MM.1S (cell line): Measurements from ENCODE around the gene C5AR2.
"Not testable (repeated sequence)": the region's sequence is repeated elsewhere in the genome, so short reads cannot be mapped to it uniquely, and the experiment has no call there.

Experiments
- DNase-seq: peaks from one replicate; pipeline ENCODE4 v3.0.0-alpha.2; 2015
- H2AFZ ChIP-seq: fragments of 300-600 bp; sonication (generic); 2 replicates; pipeline ENCODE4 v1.6.0; 2016; ENCODE audit warnings: antibody characterized with exemption, low read length
- H3F3A ChIP-seq: fragments of 300-600 bp; sonication (generic); 2 replicates; pipeline ENCODE4 v1.6.1; 2016; ENCODE audit warnings: mild to moderate bottlenecking, antibody characterized with exemption, low read length, moderate library complexity, mixed read lengths; ENCODE audit not compliant: insufficient read depth
- H3K27ac ChIP-seq: fragments of 300-600 bp; sonication (generic); 2 replicates; pipeline ENCODE4 v1.5.1; 2016; ENCODE audit warnings: mild to moderate bottlenecking, low read length
- H3K27me3 ChIP-seq: fragments of 300-600 bp; sonication (generic); replicated peaks from 2 replicates; pipeline ENCODE4 v1.6.0; 2016; ENCODE audit warnings: low read length; ENCODE audit not compliant: insufficient read depth
- H3K36me3 ChIP-seq: fragments of 300-600 bp; sonication (generic); replicated peaks from 2 replicates; pipeline ENCODE4 v1.6.1; 2016; ENCODE audit warnings: mild to moderate bottlenecking, low read length, mixed read lengths; ENCODE audit not compliant: insufficient read depth
- H3K4me1 ChIP-seq: fragments of 300-600 bp; sonication (generic); 2 replicates; pipeline ENCODE4 v1.6.1; 2016; ENCODE audit warnings: low read length, mixed read lengths
- H3K4me2 ChIP-seq: fragments of 300-600 bp; sonication (generic); 2 replicates; pipeline ENCODE4 v1.6.0; 2016; ENCODE audit warnings: low read depth, low read length
- H3K4me3 ChIP-seq: fragments of 300-600 bp; sonication (generic); 2 replicates; pipeline ENCODE4 v1.5.1; 2016; ENCODE audit warnings: low read length, mixed read lengths
- H3K79me2 ChIP-seq: fragments of 300-600 bp; sonication (generic); 2 replicates; pipeline ENCODE4 v1.6.1; 2016; ENCODE audit warnings: mixed run types, low read length, mixed read lengths
- H3K9ac ChIP-seq: fragments of 300-600 bp; sonication (generic); 2 replicates; pipeline ENCODE4 v1.6.1; 2016; ENCODE audit warnings: low read length, mixed read lengths
- H3K9me2 ChIP-seq: fragments of 300-600 bp; sonication (generic); replicated peaks from 2 replicates; pipeline ENCODE4 v1.6.1; 2016; ENCODE audit warnings: mild to moderate bottlenecking, low read length, mixed read lengths; ENCODE audit not compliant: insufficient read depth
- H3K9me3 ChIP-seq: fragments of 300-600 bp; sonication (generic); replicated peaks from 2 replicates; pipeline ENCODE4 v1.6.1; 2016; ENCODE audit warnings: mild to moderate bottlenecking, low read length, mixed read lengths; ENCODE audit not compliant: insufficient read depth
- H4K20me1 ChIP-seq: fragments of 300-600 bp; sonication (generic); 2 replicates; pipeline ENCODE4 v1.6.1; 2016; ENCODE audit warnings: mild to moderate bottlenecking, low read length, moderate library complexity, mixed read lengths; ENCODE audit not compliant: insufficient read depth
- EZH2 ChIP-seq: fragments of 300-600 bp; sonication (generic); optimal IDR thresholded peaks from 2 replicates; pipeline ENCODE3; 2017; ENCODE audit warnings: low read depth, mild to moderate bottlenecking, antibody characterized with exemption, low read length, mixed read lengths
- EZH2phosphoT487 ChIP-seq: fragments of 300-600 bp; sonication (generic); IDR thresholded peaks from 2 replicates; pipeline ENCODE4 v1.6.1; 2018; ENCODE audit warnings: antibody characterized with exemption, low read length
- TF ChIP-seq, protein P1 (sequence below): fragments of 300-600 bp; sonication (generic); IDR thresholded peaks from 2 replicates; pipeline ENCODE4 v1.5.1; 2016; ENCODE audit warnings: antibody characterized with exemption, low read length, mixed read lengths

Gene C5AR2

DNA sequence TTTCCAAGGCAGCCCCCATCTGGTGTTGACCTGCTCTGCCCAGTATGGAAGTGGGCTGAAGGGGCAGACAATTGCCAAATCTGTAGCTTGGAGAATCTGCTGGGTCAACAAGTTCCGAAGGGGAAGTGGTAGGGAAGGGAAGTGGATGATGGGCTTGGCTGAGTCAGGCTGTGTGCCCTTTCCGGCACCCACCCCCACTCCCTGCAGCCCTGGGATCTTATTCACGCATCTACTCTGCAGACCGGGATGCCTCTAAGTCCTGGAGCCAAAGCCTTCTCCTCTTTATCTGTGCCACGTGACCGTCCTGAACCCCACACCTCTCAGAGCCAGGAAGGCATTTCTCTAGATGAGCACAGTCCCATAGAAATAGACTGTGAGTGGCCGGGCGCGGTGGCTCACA lies 7.5 kb upstream of the C5AR2 start:
- no peaks in the 10 kb centered on the region for H3K9me3 ChIP-seq
- no peaks in the 10 kb centered on the region for H3K9me2 ChIP-seq
- no peaks in the 10 kb centered on the region for H3K36me3 ChIP-seq
- no peak overlapping the region for H3K4me2 ChIP-seq
- H3K79me2 ChIP-seq: no peaks in the 10 kb centered on the region
- no peak overlapping the region for H3K4me3 ChIP-seq
- H3K27me3 ChIP-seq: peaks cover 30% of the 10 kb centered on the region
- TF ChIP-seq EZH2phosphoT487 (no peak), EZH2 (no peak)
- TF ChIP-seq, protein P1, sequence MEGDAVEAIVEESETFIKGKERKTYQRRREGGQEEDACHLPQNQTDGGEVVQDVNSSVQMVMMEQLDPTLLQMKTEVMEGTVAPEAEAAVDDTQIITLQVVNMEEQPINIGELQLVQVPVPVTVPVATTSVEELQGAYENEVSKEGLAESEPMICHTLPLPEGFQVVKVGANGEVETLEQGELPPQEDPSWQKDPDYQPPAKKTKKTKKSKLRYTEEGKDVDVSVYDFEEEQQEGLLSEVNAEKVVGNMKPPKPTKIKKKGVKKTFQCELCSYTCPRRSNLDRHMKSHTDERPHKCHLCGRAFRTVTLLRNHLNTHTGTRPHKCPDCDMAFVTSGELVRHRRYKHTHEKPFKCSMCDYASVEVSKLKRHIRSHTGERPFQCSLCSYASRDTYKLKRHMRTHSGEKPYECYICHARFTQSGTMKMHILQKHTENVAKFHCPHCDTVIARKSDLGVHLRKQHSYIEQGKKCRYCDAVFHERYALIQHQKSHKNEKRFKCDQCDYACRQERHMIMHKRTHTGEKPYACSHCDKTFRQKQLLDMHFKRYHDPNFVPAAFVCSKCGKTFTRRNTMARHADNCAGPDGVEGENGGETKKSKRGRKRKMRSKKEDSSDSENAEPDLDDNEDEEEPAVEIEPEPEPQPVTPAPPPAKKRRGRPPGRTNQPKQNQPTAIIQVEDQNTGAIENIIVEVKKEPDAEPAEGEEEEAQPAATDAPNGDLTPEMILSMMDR: no peak
- DNase-seq: no peak
- no peak overlapping the region for H2AFZ ChIP-seq
- no peaks in the 10 kb centered on the region for H3F3A ChIP-seq
- H3K27ac ChIP-seq: no peak overlapping the region
- no peaks in the 10 kb centered on the region for H4K20me1 ChIP-seq
- no peak overlapping the region for H3K9ac ChIP-seq
- H3K4me1 ChIP-seq: no peaks in the 10 kb centered on the region

DNA sequence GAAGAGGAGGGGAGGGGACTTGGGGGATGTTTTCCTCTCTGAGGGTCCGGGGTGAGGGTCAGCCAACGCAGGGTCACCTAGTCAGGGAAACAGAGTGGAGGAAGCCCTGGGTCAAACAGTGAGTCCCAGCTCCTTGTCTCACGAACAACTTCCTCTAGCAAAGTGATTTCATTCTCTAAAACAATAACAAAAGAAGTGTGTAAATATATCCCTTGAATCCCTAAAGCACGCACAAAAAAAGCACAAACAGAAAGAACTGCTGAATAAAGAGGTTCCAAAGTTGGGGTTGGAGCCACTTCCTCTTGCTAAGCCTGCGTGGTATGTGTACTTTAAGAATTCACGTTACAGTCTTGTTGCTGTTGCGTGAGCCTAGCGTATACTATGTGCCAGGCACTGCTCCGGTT lies 1.5 kb upstream of the C5AR2 start:
- no peaks in the 10 kb centered on the region for H3K9me2 ChIP-seq
- H3K4me2 ChIP-seq: no peak overlapping the region
- no peak overlapping the region for H3K4me3 ChIP-seq
- H3K79me2 ChIP-seq: no peaks in the 10 kb centered on the region
- no peaks in the 10 kb centered on the region for H3K36me3 ChIP-seq
- no peaks in the 10 kb centered on the region for H3K9me3 ChIP-seq
- H4K20me1 ChIP-seq: no peaks in the 10 kb centered on the region
- no peaks in the 10 kb centered on the region for H3K4me1 ChIP-seq
- H3K27me3 ChIP-seq: no peaks in the 10 kb centered on the region; the same call in 1 of the 2 replicates
- DNase-seq: no peak
- TF ChIP-seq EZH2phosphoT487: no peak
- no peak for TF ChIP-seq EZH2
- TF ChIP-seq, protein P1: no peak
- H2AFZ ChIP-seq: no peak overlapping the region
- no peak overlapping the region for H3K27ac ChIP-seq
- H3F3A ChIP-seq: no peaks in the 10 kb centered on the region
- no peak overlapping the region for H3K9ac ChIP-seq

DNA sequence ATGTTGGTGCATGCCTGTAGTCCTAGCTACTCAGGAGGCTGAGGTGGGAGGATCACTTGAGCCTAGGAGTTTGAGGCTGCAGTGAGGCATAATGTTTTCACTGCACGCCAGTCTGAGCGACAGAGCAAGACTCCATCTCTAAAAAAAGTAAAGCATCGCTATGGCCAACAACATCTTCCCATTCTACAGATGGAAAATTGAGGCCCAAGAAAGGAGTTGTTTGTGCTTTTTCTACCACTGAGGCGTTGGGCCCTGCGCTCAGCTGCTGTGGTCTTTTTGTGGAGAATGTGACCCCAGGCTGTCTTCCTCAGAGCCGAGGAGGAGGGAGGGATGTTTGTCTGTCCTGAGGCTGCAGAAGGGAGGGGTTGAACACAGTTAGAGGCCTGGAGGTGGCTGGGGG lies 485 bp upstream of the C5AR2 start:
- Histone ChIP-seq H2AFZ (no peak overlapping the region), H3K27me3 (no peaks in the 10 kb centered on the region; the same call in 1 of the 2 replicates), H3K9me2 (no peaks in the 10 kb centered on the region), H3K9me3 (no peaks in the 10 kb centered on the region), H3K79me2 (no peaks in the 10 kb centered on the region), H3K4me2 (no peak overlapping the region), H3K4me1 (peaks cover 1% of the 10 kb centered on the region; the same call in 1 of the 2 replicates), H3K36me3 (no peaks in the 10 kb centered on the region), H3F3A (no peaks in the 10 kb centered on the region), H3K9ac (no peak overlapping the region), H3K4me3 (no peak overlapping the region), H3K27ac (no peak overlapping the region), H4K20me1 (no peaks in the 10 kb centered on the region)
- TF ChIP-seq EZH2phosphoT487 (no peak), EZH2 (no peak)
- TF ChIP-seq, protein P1: no peak
- no peak for DNase-seq

DNA sequence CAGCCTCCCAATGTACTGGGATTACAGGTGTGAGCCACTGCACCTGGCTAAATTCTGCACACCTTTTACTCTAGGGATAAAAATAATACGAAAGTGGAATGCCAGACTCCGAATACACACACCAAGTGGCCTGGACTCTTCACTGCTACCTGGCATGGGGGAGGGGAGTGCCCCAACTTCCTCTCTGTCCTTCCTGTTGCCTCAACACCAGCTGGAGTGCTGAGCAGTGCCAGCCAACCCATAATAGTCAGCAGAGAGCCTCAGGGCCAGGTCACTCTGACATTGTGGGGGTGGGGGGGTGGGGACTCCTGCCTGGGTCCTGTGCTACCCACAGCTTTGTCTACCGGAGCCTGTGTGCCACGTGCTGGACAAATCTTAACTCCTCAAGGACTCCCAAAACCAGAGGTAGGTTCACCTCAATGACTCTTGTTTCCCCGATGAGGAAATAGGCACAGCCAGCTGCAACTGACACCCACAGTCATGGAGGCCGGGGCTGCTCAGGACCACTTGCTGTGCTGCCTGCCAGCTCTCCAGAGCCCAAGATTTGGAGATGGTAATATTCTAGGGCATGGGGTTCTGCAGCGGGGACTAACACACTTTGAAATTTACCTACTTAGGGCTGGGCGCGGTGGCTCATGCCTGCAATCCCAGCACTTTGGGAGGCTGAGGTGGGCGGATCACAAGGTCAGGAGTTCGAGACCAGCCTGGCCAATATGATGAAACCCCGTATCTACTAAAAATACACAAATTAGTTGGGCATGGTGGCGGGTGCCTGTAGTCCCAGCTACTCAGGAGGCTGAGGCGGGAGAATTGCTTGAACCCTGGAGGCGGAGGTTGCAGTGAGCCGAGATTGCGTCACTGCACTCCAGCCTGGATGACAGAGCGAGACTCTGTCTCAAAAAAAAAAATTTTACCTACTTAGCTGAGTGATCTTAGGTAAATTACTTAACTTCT lies 5.1 kb downstream of the C5AR2 start:
- H3K4me3 ChIP-seq, H3K9me2 ChIP-seq, H3K79me2 ChIP-seq, H3F3A ChIP-seq, H3K9me3 ChIP-seq, H3K4me1 ChIP-seq, H3K27me3 ChIP-seq, H3K9ac ChIP-seq, H3K36me3 ChIP-seq, H4K20me1 ChIP-seq: not testable (repeated sequence)
- Histone ChIP-seq H3K27ac (peak overlapping the region; percentile 27; the same call in 1 of the 2 replicates), H3K4me2 (peak overlapping the region; percentile 54; the same call in 1 of the 2 replicates), H2AFZ (peak overlapping the region; percentile 65; the same call in 1 of the 2 replicates)
- DNase-seq: peak; percentile 75
